HG03469 (cell line): ENCODE results near the gene FOXJ1.

Experiments used
- ATAC-seq: cut with Tn5 transposase; IDR thresholded peaks from one replicate; pipeline ENCODE4 v1.9.1; 2021; ENCODE audit warnings: mild to moderate bottlenecking, moderate library complexity, moderate number of reproducible peaks; ENCODE audit not compliant: unreplicated experiment

FOXJ1 gene

GRCh38 chr17:76160896-76161528, 20.0 kb upstream of the FOXJ1 start:
- ATAC-seq = no peak

GRCh38 chr17:76159157-76159556, 18.1 kb upstream of the FOXJ1 start:
- ATAC-seq = no peak

- no peak for ATAC-seq
Measured at GRCh38 chr17:76157759-76158158, 16.7 kb upstream of the FOXJ1 start.

- no peak for ATAC-seq
Measured at GRCh38 chr17:76156662-76156991, 15.6 kb upstream of the FOXJ1 start.

- no peak for ATAC-seq
Measured at GRCh38 chr17:76155988-76156661, 15.1 kb upstream of the FOXJ1 start.

- no peak for ATAC-seq
Measured at GRCh38 chr17:76154936-76155845, 14.1 kb upstream of the FOXJ1 start.

GRCh38 chr17:76154292-76154691, 13.2 kb upstream of the FOXJ1 start:
- no peak for ATAC-seq

- no peak for ATAC-seq
Measured at GRCh38 chr17:76153640-76154039, 12.6 kb upstream of the FOXJ1 start.

GRCh38 chr17:76153202-76153601, 12.2 kb upstream of the FOXJ1 start:
- no peak for ATAC-seq

- no peak for ATAC-seq
Measured at GRCh38 chr17:76152591-76152990, 11.5 kb upstream of the FOXJ1 start.

GRCh38 chr17:76151896-76152454, 10.9 kb upstream of the FOXJ1 start:
- ATAC-seq = no peak

- no peak for ATAC-seq
Measured at GRCh38 chr17:76150712-76151622, 9.9 kb upstream of the FOXJ1 start.

- no peak for ATAC-seq
Measured at GRCh38 chr17:76149214-76149613, 8.2 kb upstream of the FOXJ1 start.

- no peak for ATAC-seq
Measured at GRCh38 chr17:76148015-76148326, 6.9 kb upstream of the FOXJ1 start.

- ATAC-seq = no peak
Measured at GRCh38 chr17:76147211-76148014, 6.4 kb upstream of the FOXJ1 start.

- ATAC-seq = no peak
Measured at GRCh38 chr17:76146053-76146851, 5.2 kb upstream of the FOXJ1 start.

- ATAC-seq = no peak
Measured at GRCh38 chr17:76145231-76146052, 4.4 kb upstream of the FOXJ1 start.

- no peak for ATAC-seq
Measured at GRCh38 chr17:76142585-76143041, 1.6 kb upstream of the FOXJ1 start.
